Mesenteric fat pad (tissue), 1 donor: ENCODE data around the gene SLC48A1. TPM values are rescaled to one million over a fixed set of nuclear protein-coding genes. Genes with fewer than 3 reads are reported as not detected.

Experiments
- DNase-seq: peaks from one replicate; pipeline ENCODE4 v3.0.0-alpha.2; 2020; ENCODE audit warnings: low spot score
- total RNA-seq: library from RNA; stranded (reverse); fragmentation: NEBNext Ultra II Directional; extraction: Animal tissue kit (Norgen Biotek cat#: 25700); gene quantifications from one replicate; pipeline ENCODE4 v1.2.1, GENCODE V29; 2021
- donor health status: DM: yes; HTN: yes; CAD: no.

SLC48A1 gene
- total RNA-seq, 1 donor from 2014 or later: 40.3 TPM

DNA sequence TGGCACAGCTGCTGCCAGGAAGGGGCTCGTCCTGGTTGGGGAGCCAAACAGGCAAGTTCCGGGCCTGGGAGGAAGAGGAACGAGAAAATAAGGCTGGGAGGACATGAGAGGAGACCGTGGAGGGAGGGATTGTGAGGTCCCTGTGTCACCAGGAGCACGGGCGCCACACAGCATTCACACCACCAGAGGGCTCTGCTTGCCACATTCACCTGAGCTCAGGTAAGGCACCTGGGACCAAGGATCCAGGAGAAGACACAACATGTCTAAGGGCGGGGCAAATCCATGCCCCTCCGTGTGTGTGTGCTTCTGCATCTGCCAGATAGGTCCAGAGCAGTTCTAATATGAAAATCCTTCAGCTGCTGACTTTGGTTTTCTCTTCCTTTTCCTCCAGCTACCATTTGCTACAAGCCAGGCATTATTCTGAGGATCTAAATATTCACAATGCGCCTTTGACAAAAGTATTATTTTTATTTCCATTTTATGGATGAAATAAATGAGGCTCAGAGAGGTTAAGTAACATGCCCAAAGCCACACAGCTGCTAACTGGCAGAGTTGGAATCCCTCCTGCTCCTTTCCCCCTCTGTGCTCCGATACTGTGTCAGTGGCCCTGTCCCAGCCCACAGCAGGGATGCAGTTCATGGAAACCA is 28.9 kb upstream of the SLC48A1 start:
- no peak for DNase-seq

DNA sequence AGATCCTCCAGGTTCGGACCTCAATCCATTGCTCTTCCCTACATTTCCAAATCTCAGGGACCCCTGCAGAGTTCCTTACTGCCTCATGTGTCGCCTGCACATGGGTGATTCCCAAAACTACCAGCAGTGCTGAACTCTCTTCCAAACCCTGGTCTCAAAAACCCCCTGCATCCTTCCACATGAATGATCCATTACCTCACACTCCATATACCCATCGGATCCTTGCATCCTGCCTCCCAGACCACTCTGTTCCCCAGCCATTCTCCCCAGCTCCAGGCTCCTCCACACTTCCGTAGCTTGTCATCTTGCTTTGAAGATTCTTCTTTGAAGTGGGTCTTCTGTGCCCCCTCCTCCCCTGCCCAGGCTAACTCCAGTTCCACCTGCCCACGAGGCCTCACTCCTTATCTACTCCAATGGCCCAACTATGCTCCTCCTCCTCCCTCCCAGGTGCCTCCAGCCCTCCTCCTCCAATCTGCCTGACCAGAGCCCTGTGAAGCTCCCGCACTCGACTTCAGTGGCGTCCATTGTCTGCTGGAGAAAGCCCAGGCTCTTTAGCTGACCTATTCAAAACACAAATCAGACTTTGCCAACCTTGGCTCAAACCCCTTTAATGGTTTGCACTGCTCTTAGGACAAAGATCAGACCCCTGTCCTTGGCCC is 28.1 kb upstream of the SLC48A1 start:
- no peak for DNase-seq

DNA sequence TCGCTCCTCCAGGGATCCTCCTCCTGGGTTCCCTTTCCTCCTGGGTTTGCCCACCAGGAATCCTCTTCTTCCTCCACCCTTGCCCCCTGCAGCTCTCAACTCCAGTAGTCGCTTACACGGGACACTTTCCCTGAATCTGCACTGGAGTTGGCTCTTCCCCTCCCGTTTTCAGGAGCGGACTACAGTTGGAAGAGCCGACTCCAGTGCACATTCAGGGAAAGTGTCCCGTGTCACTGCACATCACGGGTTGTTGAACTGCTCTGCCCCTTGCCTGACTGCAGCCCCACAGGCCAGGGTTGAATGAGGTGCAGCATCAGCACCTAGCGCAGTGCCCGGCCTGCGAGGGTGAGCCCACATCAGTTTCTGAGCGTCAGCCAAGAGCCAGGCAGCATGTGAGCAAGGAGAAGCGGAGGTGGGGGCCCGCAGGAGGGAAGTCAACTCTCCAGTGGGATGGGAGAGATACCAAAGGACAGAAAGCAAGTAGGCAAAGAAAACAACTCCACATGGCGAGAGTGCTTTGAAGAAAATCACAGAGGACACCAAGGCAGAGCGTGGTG is 27.5 kb upstream of the SLC48A1 start:
- no peak for DNase-seq

DNA sequence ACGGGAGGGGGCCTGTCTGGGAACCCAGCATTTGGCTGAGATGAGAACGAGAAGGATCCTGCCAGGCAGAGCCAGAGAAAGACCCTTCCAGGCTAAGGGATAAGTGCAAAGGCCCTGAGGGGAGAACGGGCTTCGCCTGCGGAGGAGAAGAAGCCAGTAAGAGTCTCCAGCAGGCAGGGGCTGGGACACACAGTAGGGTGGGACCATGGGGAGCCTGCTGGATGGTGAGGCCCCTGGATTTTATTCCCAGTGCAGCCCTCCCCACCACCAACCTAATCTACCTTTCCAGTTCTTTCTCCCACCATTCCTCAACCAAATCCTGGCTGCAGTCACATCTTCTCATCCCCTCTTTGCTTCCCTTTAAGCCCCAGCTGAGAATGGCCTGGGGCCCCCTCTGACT is 27.0 kb upstream of the SLC48A1 start:
- no peak for DNase-seq

DNA sequence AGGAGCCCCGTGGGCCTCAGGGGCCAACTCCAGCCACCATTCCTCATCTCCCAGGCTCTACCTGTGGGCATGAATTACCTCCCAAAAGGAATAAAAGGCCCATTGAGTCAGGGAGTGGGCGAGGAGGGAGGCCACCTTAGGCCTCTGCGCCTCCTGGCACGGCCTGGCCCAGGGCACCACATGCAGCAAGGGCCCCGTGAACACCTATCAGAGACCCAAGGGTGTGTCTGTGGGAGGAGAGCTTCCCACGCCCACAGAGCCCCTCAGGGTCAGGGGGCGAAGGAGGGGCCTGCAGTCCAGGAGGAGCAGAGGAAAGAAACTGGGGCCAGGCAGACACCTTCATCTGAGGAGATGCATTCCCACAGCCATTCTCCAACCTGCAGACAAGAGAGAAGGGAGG is 26.5 kb upstream of the SLC48A1 start:
- no peak for DNase-seq

DNA sequence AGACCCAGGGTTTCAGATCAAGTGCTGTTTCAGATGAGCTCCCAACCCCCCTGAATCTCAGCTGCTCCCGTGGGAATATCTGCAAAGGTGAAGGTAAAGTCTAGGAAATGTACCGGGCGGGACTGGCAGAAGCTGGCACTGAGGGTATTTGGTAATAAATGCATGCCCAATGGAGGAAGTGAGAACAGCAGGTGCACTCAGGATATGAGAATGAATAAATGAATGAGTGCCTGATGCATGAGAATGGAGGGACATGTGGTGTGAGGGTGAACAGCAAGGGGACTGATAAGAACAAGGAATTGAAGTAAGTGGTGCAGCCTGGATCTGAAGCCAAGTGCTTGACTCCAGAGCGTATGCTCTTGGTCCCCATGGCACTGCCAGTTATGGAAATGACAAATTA is 25.9 kb upstream of the SLC48A1 start:
- no peak for DNase-seq

DNA sequence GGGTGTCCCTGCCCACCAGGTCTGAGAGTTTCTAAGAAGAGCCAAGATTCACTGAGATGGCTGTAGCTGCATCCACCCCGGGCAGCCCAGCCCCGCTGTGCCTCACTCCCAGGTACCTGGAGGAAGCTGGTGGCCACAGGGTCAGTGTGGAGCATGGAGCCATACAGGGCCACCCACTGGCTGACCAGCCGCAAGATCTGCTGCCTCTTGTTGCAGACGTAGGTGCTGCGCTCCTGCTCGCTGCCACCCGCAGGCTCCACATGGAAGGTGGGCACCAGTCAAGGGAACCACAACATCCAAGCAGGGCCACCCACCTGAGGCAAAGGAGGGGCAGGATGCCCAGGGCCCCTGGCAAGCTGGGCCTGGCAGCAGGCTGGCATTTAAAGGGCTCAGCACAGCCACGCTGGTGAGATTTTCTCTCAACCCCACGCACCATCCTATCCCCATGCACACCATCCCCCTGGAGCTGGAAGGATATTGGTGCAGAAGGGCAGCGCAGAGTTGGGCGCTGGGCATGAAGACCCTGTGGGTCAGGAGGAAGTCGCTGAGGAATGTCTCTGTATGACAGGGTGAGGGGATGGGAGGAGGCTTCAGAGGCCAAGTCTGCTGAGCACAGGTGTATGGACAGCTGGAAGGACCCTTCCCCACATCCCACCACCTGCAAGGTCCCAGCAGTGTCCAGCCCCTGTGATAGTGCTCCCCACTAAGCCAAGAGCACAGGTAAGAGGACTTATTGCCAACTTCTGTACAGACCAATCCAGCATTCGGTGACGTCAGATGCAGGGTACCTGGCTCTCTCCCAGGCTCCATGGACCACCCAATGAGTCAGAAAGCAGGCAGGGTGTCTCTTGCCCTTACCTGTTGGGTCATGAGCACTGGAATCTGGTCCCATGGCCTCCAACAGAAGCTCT is 25.2 kb upstream of the SLC48A1 start:
- DNase-seq: no peak

DNA sequence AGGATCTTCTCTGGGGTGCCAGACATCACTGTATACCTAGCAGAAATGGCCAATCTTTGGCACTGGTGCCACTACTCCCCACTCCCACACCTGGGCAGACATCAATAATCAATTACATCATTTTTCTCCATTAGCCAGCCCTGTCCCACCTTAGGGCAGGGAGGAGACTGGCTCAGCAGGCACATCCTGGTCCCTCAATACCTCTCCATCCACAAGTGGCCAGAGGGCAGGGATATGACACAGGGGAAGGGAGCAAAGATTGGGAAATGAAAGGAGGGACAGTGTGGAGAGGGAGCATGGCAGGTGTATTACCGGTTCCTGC is 24.6 kb upstream of the SLC48A1 start:
- no peak for DNase-seq

DNA sequence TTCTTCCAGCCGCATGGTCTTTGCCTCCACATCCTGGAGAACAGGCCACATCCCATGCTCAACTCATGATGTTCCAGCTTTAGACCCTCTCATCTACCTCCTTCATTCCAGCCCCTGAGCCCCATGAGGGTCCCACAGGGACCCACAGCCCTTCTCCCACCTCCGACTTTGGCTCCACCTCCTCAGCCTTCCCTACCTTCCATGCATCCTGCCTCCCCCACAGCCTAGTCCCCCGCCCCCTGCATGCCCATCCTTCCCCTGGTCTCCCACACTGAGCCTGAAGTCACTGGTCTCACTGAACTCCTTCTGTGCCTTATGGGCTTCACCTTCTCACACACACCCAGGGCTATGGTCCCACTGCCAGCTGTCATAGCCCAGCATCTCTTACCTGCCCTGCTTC is 24.1 kb upstream of the SLC48A1 start:
- no peak for DNase-seq

DNA sequence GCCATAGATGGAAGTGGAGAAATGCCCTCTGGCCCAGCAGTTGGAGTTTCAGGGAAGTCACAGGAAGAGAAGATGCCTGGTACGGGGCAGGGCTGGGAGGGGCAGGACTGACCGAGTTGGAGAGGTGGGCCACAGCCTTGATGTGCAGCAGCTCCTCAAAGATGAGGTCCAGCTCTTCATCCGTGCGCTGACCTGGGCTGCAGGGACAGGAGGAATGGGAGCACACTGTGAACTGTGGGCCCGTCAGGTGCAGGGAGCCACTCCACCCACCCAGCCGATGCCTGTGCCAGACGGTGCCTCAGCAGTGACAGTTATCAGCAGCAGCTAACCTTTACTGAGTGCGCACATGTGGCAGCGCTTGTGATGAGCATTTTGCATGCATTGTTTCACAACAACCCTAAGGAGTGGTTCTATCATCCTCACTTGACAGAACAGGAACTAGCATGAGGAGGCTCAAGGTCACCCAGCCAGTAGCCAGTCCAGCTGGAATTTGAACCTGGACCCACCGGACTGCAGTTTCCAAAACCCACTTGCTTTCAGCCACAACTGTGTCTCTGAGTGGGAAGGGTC is 22.7 kb upstream of the SLC48A1 start:
- no peak for DNase-seq

DNA sequence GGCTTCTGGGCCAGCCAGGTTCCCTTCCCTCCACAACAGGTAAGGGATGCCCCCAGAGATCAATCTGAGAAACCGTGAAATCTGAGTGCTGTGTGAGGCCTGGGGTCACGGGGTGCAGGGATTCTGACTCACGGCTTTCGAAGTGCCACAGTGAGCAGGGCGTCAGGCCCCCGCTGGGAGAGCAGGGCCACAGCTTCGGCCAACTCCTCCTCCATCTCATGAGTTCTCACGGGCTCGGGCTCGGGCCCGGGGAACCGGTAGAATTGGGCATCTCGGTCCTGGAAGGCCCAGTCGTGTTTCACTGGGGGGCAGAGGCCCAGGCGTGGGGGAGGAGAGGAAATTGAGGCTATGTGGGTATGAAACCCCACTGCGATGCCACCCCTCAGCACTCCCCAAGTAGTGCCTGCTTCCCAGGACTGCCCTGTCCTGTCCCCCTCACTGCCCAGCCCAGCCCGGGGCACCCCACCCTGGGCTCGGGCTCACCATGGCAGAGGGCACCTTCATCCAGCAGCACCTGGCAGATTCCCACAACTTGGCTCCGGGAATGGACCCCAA is 22.0 kb upstream of the SLC48A1 start:
- DNase-seq: no peak

DNA sequence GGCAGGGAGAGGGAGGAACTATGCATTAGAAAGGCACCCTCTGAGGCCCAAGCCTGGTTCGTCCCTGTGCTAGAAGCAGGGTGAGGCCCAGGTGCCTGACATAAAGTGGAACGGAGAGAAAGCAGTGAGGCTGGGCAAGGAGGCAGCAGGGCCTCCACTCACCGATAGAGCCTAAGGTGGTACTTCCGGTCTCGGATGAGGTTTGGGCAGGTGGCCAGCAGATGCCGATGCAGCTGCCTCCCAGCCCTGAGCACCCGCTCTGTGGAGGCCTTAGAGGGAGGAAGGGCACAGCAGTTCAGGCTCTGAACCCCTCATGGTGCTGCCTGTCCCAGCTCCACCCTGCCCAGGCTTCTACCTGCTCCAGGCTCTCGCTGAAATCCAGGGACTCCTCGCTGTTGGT is 21.5 kb upstream of the SLC48A1 start:
- DNase-seq: no peak

DNA sequence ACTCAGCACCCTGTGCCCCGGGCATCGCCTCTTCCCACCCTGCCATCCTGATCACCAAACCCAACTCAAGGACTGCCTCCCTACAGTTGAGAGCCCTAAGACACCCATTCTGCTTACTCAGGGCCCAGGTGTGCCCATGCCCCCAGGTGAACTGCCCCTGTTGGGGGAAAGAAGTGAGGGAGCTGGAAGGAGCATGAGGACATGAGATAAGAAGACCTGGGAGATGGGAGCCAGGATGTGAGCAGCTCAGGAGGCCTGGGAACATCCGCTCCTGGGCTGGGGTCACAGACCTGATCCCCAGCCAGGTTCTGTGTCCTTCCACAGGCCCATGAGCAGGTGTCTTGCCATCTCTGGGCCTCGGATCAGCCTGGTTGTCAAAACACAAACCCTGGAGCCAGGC is 20.9 kb upstream of the SLC48A1 start:
- DNase-seq: no peak

DNA sequence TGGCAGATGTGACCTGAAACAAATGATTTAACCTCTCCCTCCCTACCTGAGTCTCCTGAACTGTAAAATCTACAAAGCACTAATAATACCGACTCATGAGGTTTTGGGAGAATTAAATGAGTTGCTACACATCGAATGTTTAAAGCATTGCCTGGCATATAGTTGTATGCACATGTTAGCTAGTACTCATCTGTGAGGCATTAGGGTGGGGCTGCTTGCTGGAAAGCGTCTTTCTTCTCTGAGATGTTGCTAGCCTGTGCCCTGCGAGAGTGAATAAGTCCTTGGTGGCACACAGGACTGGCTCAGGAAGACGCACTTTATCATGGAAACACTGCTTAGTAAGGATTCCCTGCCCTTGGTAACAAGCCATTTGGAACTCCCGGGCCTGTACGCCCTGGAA is 20.5 kb upstream of the SLC48A1 start:
- DNase-seq: no peak

DNA sequence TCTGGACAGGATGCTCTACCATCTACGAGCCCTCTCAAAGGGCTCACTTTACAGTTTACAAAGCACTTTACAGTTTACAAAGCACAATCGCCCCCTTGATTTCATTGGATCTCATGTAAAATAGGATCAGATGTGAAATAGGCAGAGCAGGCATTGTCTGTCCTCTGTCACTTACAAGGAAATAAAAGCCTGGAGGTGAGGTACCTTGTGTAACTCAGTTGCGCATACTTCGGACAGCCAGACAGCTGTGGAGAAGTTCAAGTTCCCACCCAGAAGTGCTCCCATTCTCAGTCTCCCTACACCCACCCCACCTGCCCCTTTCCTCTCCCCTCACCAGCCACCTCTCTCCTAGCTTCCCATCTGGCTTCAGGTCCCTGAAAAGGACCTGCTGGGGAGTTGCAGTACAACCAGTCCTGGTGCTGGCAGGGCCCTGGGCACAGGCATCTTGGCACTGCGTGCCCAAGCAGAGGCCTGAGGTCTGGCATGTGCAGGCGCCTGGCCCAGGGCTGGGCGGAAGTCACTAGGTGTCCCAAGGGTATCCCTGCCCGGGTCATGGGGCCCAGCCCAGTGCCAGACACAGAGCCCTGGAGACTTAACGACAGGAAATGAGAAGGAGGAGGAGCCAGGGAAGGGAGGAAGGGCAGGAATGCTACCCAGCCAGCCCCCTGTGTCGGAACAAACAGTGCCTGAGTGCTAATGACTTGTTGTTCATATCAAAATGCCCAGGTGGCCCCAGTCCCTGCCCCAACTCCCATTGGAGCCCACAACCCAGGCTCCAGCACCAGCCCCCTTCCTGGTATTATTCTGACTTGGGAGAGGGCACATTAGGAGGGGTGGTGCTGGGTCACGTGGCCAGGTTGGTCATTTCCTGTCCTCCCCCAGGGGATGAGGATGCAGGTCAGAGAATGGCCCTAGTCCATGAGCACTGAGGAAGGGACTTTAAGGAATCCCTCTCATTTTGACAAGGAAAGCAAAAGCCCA is 19.7 kb upstream of the SLC48A1 start:
- no peak for DNase-seq

DNA sequence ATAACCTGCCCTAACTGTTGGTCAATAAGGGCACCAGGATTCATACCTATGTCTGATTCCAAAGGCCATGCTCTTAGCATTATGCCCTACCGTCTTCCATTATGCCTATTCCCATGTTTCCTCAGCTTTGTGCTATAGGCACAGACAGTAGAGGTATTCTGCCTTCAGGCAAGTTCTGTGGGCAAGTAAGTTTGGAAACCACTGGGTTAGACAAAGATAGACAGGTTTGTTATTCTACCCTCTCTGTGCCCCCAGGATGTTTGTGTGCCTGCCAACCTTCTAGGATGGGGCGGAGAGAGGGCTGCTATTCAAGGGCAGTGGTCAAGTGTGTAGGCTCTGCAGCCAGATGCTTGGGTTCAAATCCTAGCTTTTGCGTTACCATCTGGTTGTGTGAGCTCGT is 18.9 kb upstream of the SLC48A1 start:
- no peak for DNase-seq

DNA sequence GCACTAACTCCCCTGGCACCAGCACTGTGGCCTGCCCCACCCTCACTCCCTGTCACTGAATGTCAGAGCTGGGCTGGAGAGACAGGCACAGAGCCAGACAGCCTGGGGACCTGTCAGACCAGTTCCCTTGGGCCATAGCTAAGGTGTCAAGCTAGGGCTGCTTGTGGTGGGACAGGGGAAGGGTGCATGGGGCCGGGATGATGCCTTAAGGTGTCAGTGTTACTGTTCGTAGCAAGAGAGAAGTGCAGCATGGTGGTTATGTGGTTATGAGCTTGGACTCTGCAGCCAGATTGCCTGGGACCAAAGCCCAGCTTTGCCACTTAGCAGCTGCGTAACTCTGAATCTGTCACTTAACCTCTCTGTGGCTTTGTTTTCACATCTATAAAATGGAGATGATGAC is 18.2 kb upstream of the SLC48A1 start:
- no peak for DNase-seq

DNA sequence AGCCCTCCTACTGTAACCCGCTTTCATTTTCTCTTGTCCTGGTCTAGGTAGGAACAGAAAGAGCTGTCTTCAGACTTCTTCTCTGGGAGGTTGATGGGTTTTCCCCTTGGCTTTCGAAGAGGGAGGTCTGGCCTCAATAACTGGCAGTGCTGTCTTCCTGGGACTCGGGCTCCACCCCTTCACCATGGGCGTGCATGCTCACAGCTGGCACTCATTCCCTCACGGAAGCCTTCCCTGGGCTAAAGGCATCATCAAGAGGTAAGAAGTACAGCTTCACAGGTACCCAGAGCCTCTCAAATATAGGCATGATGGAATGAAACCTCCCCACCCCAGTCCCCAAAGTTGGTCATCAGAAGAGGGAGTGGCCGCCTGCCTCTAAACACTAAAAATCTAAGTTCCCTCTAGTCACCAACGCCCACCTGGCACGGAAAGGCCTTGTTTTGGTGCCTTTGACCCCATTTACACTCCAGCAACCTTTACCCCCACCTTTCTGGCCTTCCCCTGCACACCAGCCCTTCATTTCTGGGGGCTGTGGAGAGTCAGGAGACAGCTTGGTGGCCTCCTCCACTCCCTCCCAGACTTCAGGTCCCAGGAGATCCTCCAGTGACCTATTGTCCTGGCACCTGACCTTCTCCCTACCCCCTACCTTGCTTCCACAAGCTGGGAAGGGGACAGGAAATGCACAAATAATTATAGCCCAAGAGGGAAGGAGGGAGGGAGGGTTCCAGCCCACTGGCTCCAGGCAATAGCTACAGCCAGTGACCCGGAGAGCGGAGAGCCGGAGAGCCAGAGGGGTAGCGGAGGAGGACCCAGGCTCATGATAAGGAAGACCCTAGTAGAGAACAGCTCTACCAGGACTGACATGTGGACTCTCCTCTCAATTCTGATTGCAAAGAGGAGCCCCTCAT is 17.1 kb upstream of the SLC48A1 start:
- no peak for DNase-seq

DNA sequence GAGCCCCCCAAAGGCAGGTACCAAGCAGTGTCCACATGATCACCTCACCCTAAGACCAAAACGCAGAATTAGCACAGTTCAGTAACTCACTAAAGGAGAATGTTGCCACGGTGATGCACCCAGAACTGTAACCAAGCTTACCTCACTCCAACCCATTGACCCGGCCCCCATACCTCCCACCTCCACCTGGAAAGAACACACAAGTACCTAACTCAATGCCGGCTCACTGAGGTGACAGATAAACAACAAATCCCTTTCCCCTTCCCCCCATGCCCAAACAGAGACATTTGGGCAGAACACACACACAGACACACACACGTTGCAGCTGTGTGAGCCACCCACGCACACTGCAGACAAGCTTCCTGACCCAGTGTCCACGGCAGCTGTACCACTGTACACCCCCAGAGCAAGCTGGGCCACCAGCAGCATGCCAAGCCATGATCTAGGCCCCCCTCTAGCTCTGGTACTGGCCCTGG is 15.6 kb upstream of the SLC48A1 start:
- no peak for DNase-seq
